GM19397 (cell line): ENCODE results near the gene ERVMER34-1.

Source experiments
- ATAC-seq: cut with Tn5 transposase; IDR thresholded peaks from one replicate; pipeline ENCODE4 v1.9.1; 2021; ENCODE audit warnings: mild to moderate bottlenecking, moderate library complexity; ENCODE audit not compliant: unreplicated experiment

ERVMER34-1 gene

GRCh38 chr4:52721968-52722815 lies 29.0 kb downstream of the ERVMER34-1 start:
- peak; percentile 96 for ATAC-seq

GRCh38 chr4:52718123-52718522 lies 33.1 kb downstream of the ERVMER34-1 start:
- ATAC-seq: no peak

GRCh38 chr4:52716364-52717151 lies 34.7 kb downstream of the ERVMER34-1 start:
- no peak for ATAC-seq

GRCh38 chr4:52715914-52716313 lies 35.3 kb downstream of the ERVMER34-1 start:
- no peak for ATAC-seq

GRCh38 chr4:52715255-52715897 lies 35.8 kb downstream of the ERVMER34-1 start:
- no peak for ATAC-seq

- ATAC-seq: no peak
Observed at GRCh38 chr4:52714597-52715254, 36.5 kb downstream of the ERVMER34-1 start.

GRCh38 chr4:52713456-52713937 lies 37.7 kb downstream of the ERVMER34-1 start:
- ATAC-seq: no peak

GRCh38 chr4:52712251-52713130 lies 38.7 kb downstream of the ERVMER34-1 start:
- peak; percentile 94 for ATAC-seq

- ATAC-seq: peak; percentile 0
Observed at GRCh38 chr4:52711834-52712250, 39.4 kb downstream of the ERVMER34-1 start.

GRCh38 chr4:52711272-52711671 lies 40.0 kb downstream of the ERVMER34-1 start:
- no peak for ATAC-seq

GRCh38 chr4:52709155-52709554 lies 42.1 kb downstream of the ERVMER34-1 start:
- ATAC-seq: no peak

- ATAC-seq: no peak
Observed at GRCh38 chr4:52704661-52705060, 46.6 kb downstream of the ERVMER34-1 start.

GRCh38 chr4:52704133-52704532 lies 47.1 kb downstream of the ERVMER34-1 start:
- no peak for ATAC-seq

GRCh38 chr4:52701207-52701606 lies 50.0 kb downstream of the ERVMER34-1 start:
- ATAC-seq: peak; percentile 83

- ATAC-seq: no peak
Observed at GRCh38 chr4:52694936-52695335, 56.3 kb downstream of the ERVMER34-1 start.

GRCh38 chr4:52693492-52693891 lies 57.7 kb downstream of the ERVMER34-1 start:
- no peak for ATAC-seq
